HG03135 (cell line): ENCODE results near the gene EVX2.

ENCODE experiments used
- ATAC-seq: cut with Tn5 transposase; IDR thresholded peaks from one replicate; pipeline ENCODE4 v1.9.1; 2021; ENCODE audit warnings: mild to moderate bottlenecking, moderate library complexity; ENCODE audit not compliant: unreplicated experiment

The EVX2 gene

DNA sequence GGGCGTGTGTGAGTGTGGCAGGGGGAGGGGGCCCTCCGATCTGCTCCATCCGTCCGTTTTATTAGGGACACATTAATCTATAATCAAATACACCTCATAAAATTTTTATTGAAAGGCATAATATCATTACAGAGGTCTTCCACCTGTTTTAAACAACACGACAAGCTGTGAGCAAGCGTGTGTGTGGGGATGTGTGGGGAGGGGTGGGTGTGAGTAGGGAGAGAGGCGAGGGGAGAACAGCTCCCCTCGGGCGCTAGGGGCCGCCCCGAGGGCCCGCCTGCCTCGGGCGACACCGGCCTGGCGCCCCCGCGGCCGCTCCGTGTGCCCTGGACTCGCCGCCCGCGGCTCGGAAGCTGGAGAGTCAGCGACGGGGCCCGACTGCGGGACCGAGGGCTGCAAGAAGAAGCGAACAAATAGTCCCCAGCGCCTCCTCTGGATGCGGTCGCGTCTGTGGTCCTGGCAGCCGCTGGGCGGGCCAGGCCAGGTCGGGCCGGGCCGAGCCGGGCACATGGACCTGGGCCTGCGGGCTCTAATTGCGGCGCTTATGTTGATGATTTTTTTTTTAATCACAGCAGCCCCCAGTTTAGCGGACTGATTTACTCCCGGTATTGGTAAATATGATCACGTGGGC lies 38.4 kb upstream of the EVX2 start:
- ATAC-seq, result no peak

DNA sequence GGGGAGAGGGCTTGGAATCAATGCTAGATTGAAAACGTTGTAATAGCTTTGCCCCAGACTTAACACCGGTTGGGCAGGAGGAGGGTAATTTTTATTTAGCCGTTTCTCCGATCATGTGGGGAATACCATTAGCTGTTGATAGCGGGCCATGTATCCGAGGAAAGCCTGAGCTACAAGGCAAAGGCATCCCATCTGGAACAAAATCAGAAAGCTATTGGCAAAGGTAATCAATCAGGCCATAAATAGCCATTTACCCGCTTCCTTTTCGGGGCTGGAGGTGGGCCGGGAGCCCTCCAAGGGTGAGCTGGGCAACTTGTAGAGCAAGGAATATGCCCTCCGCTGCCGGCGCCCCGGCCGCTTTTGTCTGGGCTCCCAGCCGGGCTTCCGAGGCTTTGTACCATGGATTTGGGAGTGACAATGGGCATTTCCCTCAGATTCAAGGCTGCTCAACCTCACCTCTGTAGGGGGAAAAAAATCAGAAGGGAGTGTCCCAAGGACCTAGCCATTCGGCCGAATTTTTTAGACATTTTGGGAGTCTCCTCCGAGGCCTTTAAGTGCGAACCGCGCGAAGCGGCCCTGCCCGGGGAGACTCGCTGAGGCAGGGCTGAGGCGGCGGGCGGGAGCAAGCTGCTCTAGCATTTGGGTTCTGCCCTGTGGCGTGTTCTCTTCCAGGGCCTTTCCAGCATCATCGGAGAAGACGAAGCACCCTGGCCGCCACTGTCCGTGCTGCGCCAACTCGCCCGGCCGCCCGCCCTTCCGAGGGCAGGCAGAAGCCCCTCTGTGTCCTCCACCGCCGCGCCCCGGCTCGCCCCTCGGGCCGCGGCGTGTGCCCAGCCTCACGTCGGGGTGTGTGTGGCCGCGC lies 37.7 kb upstream of the EVX2 start:
- no peak for ATAC-seq

DNA sequence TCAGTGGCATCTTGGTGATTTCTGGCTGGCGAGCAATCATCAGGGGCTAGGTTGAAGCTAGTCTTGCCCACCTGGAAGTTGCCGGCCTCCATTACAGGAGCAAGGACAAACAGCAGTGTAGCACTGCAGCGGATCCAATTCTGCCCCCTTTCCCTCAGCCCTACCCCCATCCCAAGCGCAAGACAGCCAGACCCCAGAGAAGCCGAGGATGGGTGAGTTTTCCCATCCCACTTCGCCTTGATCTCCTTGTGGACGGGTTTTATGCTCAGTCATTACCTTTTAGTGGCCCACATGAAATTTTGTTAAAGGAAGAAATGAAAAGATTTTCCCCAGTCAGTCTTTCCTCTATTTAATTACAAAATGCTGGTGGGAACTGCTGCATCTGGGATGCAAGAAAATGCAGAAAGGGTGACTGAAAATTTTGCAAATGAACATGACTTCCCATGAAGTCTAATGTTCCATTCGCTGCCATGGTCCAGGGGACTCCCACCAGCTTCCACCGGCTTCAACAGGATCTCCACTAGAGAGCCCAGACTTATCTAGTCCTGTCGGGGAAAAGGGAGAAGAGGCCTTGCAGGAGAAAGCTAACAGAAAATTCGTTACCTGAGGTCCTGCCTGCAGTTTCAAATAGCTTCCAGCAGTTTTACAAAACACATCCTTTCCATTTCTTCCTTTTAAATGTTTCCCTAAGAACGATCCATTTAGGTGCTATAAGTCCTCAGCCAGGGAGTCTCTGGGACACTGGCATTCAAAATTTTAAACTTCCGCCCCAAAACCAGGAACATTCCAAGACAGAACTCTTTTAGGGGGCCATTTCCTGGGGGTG lies 36.8 kb upstream of the EVX2 start:
- no peak for ATAC-seq

DNA sequence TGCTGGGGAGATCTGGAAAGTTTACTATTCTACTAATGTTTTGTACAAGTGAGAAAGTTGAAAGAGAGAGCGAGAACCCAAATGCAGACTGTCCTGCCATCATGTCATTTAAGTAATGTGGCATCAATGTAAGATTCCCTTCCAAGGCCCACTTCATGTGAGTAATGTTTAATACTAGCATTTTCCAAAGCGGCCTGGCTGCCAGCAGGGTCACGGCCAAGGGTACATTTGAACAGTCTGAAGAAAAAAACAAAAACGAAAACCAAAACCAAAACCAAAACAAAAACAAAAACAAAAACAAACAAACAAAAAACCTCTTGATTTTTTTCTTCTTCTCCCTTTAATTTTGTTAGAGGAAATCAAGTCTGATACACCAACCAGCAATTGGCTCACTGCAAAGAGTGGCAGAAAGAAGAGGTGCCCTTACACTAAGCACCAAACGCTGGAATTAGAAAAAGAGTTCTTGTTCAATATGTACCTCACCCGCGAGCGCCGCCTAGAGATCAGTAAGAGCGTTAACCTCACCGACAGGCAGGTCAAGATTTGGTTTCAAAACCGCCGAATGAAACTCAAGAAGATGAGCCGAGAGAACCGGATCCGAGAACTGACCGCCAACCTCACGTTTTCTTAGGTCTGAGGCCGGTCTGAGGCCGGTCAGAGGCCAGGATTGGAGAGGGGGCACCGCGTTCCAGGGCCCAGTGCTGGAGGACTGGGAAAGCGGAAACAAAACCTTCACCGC lies 35.0 kb upstream of the EVX2 start:
- ATAC-seq, result no peak

DNA sequence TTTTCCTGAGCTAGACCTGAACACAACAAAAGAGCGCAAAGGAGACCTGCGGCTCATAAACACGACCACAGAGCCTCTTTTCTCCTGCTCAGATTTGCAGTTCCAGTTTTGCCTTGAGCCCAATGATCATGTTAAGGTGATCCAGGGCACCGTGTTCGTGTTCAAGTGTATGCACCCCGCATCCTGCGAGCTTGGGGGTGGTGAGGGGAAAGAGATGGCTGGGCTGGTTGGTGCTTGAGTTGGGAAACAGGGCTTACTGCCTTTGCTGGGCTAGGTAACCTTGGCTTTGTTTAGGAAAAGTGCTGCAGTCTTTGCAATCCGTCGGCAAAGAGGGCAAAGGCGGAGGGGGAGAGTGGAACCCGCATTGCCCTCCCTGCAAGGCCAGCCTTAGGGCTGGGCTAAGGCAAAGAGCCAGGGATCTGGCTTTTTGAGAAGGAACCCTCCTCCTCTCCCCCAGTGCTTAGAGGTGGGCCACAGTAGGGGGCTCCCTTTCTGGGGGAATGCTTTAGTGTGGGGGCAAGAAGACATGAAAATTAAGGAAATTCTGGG lies 34.1 kb upstream of the EVX2 start:
- no peak for ATAC-seq

DNA sequence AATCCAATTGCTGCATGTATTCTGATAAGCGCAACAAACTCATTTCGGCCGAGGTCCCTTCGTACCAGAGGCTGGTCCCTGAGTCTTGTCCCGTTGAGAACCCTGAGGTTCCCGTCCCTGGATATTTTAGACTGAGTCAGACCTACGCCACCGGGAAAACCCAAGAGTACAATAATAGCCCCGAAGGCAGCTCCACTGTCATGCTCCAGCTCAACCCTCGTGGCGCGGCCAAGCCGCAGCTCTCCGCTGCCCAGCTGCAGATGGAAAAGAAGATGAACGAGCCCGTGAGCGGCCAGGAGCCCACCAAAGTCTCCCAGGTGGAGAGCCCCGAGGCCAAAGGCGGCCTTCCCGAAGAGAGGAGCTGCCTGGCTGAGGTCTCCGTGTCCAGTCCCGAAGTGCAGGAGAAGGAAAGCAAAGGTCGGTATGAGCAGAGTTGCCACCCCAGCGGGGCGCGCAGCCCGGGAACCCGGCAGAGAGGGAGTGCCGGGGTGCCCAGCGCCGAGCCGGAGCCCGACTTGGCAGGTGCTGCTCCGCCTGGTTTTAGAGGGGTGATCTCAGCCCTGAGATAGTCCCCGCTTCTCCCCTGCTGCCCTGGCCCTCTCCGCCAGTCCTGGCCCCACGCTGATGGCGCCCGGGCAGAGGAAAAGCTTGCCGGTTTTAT lies 33.5 kb upstream of the EVX2 start:
- no peak for ATAC-seq

DNA sequence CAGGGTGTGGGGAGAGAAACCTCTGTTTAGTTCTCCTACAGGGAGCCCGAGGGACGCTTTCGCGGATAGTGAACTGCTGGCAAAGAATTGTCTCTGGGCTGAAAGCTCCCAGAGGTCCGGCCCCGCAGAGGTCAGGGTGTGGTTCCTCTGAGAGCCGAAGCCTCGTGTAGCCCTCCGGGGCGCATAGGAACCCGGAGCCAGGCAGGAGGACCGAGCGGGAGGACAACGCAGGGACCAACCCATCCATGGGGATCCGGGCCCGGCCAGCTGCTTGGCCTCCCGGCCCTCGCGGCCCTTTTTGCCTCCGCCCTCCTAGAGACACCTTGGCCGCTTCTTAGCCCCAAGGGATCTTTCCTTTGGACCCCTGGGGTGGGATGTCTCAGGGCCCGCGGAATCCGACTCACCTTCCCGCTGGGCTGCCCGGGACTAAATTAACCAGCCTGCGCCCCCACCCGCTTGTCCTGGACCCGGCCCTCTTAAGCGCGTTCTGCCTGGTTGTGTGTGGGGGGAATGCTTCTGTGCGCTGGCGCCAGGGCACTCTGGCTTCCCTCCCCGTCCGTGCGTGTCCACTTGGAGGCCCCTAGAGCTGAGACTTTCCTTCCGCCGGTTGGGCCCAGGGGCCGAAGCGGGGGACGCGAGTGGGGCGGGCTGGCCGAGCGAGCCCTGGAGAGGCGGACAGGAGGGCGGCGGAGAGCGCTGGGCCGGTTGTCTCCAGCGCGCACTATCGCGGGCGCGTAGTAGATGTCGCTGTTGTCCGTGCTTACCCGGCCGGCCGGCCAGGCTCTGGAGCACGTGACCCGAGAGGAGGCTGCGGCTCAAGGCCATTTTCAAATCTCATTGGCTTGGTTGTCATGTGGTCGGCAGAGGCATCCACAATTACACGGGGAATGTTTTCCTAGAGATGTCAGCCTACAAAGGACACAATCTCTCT lies 32.4 kb upstream of the EVX2 start, which contains the start of gene HOXD10:
Gene HOXD10 (plus strand): TSS at position 896 of the 931 bp plus-strand sequence. CDS start 56 bp downstream, outside the sequence.
- ATAC-seq, result no peak

DNA sequence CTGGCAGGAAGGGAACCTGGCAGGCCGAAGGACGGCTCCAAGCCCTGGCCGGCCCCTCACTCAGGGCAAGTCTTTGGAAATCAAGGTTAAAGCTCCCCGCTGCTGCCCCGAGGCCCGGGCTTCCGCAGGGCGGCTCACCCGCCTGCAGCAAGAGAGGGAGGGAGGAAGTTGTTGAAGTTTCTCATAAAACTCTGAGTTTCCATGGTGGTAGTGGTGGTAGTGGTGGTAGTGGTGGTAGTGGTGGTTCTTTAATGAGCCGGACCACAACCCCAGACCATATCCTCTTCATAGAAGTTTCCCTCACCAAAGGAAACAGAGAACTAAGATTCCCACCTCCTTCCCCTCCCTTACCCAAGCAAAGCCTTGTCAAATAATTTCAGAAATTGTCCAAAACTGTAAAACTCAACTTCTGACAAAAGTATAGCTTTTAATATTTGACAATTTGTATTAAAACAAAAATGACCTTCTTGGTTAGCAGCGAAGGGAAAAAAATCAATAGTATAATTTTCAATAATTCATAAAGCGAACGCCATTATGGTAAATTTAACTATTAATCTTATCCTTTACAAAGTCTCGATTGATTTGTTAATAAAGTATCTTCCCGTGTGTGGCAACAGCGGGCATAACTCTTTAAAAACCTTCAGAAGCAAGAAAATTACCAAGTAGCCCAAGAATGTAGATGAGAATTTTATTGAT lies 31.3 kb upstream of the EVX2 start:
- ATAC-seq, result no peak

DNA sequence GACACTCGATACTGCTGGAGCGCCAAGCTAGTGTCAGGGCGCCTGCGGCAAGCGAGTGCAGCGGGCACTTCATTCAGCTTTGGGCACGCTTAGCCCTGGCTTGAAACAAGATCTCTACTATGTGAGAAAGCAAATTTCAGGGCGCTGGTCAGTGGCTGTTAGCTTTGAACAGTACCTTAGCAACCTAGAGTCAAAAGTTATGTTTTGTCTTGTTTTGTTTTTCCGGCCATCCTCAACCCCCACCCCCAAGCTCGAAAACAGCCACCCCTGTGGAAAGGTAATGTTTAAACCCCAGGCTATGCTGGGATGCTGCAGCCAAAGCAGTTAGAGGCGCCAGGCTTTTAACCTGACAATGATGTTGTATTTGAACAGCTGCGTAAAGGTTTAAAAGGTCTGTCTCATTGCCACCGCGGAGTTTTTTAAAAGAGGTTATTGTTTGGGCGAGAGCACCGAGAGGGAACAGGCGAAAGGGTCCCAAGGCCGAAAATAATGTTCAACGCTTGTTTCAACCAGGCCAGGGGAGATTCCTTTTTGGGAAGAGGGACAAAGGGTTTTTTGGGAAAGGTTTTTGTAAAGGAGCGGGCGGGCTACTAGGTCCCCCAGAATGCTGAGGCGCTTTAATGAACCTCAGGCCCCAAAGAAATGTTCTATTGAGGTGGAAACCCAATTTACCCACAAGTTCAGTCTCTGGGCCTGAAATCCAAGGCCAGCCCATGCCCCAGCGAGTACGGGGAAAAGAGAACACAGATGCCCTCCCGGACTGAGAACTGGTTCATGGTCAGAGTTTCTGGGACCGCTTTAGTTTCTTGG lies 30.6 kb upstream of the EVX2 start:
- no peak for ATAC-seq

DNA sequence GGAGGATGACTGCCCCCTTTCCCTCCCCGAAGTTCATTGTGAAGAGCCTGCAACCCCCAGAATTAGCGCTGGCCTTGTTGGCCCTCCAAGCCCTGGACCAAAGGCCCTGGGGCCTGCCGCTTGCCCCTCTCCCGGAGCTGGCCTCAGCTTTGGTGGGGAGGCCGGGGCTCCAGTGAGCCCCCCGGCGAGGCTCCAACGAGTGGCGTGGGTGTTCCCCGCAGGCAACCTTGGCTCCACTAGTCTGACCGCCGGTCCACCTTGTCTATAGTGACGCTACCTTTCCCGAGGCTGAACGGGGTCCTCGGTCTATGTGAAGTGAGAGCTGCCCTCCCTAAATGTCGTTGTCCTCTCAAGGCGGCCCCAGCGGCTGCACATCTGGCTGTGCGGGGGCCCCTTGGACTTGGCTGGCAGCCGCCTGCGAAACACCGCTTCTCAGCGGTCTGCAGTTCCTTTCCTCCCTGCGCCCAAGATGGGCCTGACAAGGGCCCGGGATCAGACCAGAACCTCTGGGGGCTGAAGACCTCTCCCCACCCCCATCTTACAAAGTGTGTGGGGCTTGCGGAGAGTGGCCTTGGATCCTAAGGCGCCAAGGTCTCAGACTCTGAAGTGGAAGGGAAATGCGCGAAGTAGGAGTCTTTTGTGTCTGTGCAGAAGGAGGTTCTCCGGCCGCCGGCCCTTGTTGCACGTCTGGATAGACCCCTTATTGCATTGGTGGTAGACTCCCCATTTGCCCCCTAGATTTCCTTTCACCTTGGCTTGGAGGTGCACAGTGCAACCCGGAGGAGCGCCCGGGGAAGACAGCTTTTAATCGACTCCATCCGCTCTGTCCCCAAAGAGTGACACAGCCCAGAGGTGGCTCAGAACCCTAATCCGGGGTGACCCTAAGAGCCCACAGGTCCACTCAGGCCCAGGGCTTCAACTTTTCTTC lies 28.9 kb upstream of the EVX2 start:
- no peak for ATAC-seq

DNA sequence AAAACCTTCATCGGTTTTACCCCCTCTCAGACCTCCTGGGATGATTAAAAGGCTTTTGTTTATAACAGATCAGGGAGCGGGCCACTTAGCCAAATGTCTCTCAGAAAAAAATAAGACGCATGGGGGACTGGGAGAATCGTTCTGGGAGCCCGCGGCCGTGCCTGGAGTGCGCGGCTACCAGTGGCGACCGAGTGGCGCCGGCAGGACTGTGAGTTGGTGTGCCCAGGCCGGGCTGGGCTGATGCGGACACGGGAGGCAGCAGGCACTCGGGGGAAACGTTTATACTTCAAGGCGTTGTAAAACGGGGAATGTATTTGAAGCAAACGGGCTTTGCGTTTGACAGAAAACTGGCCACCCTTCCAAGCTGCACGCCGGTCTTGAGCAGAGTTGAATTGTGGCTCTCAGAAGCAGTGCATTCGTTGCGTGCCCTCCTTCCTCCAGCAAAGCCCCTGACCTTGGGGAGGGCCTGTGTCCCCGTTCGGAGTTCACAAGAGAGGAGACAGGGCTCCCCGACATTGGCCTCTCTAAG lies 28.1 kb upstream of the EVX2 start:
- no peak for ATAC-seq

DNA sequence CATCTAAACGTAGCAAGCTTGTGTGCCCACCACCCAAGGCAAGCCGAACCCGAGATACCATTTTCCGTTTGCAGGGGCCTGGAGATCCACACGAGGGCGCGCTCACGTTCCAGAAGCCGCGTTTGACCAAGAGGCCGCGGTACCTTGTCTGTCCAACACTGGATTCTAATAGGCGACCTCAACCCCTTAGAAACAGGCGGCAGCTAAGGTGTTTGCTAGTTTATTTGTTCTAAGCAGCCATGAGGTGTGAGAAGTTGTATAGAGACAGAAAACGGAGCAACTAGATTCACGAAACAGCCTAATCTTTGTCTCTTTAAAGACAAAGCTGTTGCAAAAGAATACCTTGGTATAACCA lies 27.5 kb upstream of the EVX2 start:
- ATAC-seq, result no peak

DNA sequence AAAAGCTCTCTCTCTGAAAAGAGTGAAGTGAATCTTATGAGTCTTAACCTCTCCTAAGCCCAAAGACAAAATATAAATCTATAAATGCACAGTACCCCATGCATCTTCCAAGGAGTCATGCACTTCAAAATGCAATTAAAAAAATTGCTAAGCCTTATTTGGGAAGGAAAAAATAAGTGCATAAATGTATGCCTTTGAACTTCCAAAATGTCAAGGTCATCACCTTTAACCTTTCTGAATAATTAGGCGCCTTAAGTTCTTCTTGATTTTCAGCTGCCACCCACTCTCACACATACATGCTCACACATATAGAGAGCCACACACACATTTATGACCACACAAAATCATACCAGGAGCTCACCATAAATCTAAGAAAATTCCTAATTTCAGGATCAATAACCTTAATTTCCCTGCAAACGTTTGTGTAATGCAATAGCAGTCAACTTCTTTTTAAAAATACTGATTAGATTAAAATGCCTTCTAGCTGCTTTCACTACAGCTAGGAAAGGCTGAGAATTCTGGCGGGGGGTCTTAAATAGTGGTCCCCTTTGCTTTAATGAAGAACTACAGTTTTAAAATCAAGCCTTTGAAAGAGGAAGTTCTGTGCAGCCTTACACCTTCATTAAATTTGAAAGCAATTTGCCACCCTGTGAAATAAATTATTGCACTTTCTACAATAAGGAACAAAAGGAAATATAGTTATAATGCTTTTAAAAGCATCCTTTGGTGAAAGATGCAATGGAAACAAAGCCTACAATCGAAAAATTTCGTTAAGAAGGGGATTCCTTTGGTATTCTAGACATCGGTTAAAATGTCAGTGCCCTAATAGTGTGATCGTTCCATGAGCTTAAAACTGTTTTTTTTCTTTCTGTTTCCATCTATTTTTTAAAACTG lies 26.9 kb upstream of the EVX2 start:
- ATAC-seq, result no peak

DNA sequence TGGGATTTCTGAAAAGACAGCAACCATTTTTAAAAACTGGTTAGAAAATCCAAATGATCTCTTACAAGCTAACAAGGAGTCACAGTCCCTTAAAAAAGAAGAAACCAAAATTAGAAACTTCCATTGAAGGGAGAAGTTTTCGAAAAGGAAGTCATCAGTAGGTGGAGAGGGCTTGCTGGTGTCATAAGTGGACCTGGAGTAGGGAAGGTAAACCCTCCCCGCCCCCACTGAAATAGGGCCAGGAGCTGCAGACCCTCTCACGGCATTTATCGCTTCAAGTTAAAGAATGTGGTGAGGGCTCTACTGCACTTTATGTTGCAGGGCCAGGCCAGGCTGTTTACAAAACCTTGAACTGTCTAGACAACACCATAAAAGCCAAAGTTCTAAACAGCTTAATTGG lies 26.2 kb upstream of the EVX2 start:
- no peak for ATAC-seq

DNA sequence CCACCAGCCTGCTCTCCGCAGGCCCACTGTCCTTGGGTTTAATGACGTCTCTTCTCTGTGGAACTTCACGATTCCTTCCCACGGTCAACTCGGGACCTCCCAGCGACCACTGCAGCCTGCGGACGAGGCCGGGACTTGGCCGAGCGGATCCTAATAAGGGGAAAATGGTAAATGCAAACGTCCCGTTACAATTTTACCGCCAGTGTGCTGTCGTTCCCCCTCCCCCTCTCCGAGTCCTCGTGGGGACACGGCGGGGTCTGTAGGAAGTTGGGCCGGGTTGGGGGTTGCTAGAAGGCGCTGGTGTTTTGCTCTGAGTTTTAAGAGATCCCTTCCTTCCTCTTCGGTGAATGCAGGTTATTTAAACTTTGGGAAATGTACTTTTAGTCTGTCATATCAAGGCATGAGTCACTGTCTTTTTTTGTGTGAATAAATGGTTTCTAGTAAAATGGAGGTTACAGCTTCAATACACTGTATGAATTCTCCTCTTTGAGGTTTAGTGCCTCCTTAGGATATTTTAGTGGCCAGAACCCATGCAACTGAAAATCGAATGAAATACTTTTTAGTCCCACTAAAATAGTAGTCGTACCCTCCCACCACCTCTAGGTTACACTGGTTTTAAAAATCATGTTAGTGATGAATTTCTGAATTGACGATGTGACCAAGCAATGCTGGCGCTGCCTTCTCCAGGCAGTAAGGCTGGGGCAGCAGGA lies 25.6 kb upstream of the EVX2 start:
- ATAC-seq, result no peak
